Endothelial cell of umbilical vein (primary cell): Measurements from ENCODE around the gene ZNF821.
"Not testable (repeated sequence)": the region's sequence is repeated elsewhere in the genome, so short reads cannot be mapped to it uniquely, and the experiment has no call there.

Source experiments
- CTCF ChIP-seq, 2 donors: IDR thresholded peaks; 1 replicate in 1 of 2; 2 replicates in 1 of 2; pipeline ENCODE4 v1.5.1; 2011; ENCODE audit warnings: low read length in 2 of 2, mild to moderate bottlenecking in 2 of 2, moderate library complexity in 2 of 2, control low read depth in 1 of 2, inconsistent platforms in 1 of 2, low read depth in 1 of 2; ENCODE audit not compliant: insufficient read depth in 1 of 2; ENCODE audit errors: extremely low read depth in 1 of 2
- JUN ChIP-seq: IDR thresholded peaks from 2 replicates; pipeline ENCODE4 v1.6.1; 2011; ENCODE audit warnings: borderline replicate concordance, low read depth; ENCODE audit not compliant: insufficient read length, insufficient read depth

- not testable (repeated sequence) for TF ChIP-seq CTCF (IDR thresholded peaks at IDR 0.05; ENCODE audit: extremely low read depth in 1 of 2, insufficient read depth in 1 of 2, low read depth in 1 of 2, low read length in 2 of 2); JUN
Observed at GRCh38 chr16:71905765-71906164, 21.8 kb upstream of the ZNF821 start.
